ENCODE data around the gene NPHP4.

NPHP4 gene

GRCh38 chr1:5903031-5903430, 89.2 kb downstream of the NPHP4 start:
- TF ChIP-seq CTCF (IDR thresholded peaks at IDR 0.05; ENCODE audit: low read depth, low read length): no peak
- DNase-seq (ENCODE audit: low read depth in 2 of 2): no peak

GRCh38 chr1:5901841-5902240, 90.4 kb downstream of the NPHP4 start:
- DNase-seq (ENCODE audit: low read depth in 2 of 2): no peak
- no peak for TF ChIP-seq CTCF (IDR thresholded peaks at IDR 0.05; ENCODE audit: low read depth, low read length)
- H3K4me3 ChIP-seq (replicated peaks in 1 of 2; ENCODE audit: low read depth in 2 of 2, low read length in 2 of 2): no peak overlapping the region

More at GRCh38 chr1:5903031-5903430, 89.2 kb downstream of the NPHP4 start:
- no peak overlapping the region for H3K4me3 ChIP-seq (replicated peaks in 1 of 2; ENCODE audit: low read depth in 2 of 2, low read length in 2 of 2)

DNA sequence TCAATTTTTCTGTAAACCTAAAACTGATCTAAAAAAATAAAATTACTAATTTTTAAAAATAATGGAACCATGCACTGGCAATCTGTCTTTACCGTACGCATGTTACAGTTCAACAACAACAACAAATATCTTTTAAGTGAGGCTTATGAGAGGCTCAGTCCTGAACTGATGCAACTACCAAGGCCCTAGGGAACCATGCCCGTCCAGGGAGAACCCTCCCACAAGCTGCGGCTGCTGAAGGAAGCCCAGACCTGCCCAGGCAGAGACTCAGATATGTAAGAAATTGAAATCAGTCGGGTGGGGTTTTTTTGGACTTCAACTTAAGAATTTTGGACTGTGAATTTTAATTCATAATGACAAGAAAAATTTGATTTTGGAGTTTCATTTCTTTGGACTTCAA, 91.1 kb downstream of the NPHP4 start:
- no peak for DNase-seq (ENCODE audit: low read depth in 2 of 2)
- TF ChIP-seq CTCF (IDR thresholded peaks at IDR 0.05; ENCODE audit: low read depth, low read length): no peak
- no peak overlapping the region for H3K4me3 ChIP-seq (replicated peaks in 1 of 2; ENCODE audit: low read depth in 2 of 2, low read length in 2 of 2)

GRCh38 chr1:5898266-5898665, 94.0 kb downstream of the NPHP4 start:
- TF ChIP-seq CTCF (IDR thresholded peaks at IDR 0.05; ENCODE audit: low read depth, low read length): no peak
- H3K4me3 ChIP-seq (replicated peaks in 1 of 2; ENCODE audit: low read depth in 2 of 2, low read length in 2 of 2): no peak overlapping the region
- no peak for DNase-seq (ENCODE audit: low read depth in 2 of 2)

DNA sequence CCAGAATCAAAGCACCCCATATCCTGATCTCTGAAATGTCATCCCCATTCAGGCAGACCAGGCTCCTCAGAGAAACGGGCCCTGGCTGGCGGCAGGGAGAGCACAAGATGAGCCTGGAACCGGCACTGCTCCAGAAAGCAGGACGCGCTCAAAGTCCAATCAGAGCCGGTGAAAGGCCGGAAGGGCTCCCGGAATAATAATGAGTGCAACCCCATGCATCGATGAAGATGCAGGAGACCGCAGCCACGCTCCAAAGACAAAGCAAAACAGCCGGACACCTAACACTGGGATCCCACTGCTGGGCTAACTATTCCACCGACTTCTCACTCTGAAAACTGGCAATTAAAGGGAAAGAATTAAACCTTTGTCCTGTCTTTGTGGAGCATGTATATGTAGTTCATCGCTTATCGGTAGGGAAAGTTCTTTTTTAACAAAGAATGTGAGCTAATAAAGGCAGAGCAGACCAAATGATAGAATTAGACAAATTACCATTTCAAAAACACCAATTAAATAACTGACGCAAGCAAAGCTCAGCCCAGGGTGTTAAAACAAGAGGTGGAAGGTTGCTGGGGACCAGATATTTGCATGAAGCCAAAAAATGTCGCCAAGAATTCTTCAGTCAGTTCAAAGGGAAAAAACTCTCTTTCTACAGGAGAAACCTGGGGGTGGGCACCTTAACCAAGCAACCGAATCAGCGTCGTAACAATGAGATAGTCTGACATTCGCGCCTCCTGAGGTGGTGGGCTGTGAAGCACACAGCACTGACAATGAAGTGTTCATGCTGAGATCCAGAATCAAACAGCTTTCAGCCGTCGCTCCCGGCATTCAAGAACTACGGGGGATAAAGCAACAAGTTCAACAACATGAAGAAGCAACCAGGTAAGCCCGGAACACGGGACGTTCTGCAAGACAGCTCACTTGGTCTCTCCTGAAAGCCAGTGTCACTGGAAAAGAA, 95.2 kb downstream of the NPHP4 start:
- no peak for TF ChIP-seq CTCF (IDR thresholded peaks at IDR 0.05; ENCODE audit: low read depth, low read length)
- DNase-seq (ENCODE audit: low read depth in 2 of 2): no peak

GRCh38 chr1:5895446-5896406, 96.5 kb downstream of the NPHP4 start:
- no peak for DNase-seq (ENCODE audit: low read depth in 2 of 2)
- no peak overlapping the region for H3K4me3 ChIP-seq (replicated peaks in 1 of 2; ENCODE audit: low read depth in 2 of 2, low read length in 2 of 2)
- no peak for TF ChIP-seq CTCF (IDR thresholded peaks at IDR 0.05; ENCODE audit: low read depth, low read length)

More for the DNA sequence above, 95.2 kb downstream of the NPHP4 start:
- H3K4me3 ChIP-seq (replicated peaks in 1 of 2; ENCODE audit: low read depth in 2 of 2, low read length in 2 of 2): no peak overlapping the region
